ENCODE data around the gene LETM1.

DNA sequence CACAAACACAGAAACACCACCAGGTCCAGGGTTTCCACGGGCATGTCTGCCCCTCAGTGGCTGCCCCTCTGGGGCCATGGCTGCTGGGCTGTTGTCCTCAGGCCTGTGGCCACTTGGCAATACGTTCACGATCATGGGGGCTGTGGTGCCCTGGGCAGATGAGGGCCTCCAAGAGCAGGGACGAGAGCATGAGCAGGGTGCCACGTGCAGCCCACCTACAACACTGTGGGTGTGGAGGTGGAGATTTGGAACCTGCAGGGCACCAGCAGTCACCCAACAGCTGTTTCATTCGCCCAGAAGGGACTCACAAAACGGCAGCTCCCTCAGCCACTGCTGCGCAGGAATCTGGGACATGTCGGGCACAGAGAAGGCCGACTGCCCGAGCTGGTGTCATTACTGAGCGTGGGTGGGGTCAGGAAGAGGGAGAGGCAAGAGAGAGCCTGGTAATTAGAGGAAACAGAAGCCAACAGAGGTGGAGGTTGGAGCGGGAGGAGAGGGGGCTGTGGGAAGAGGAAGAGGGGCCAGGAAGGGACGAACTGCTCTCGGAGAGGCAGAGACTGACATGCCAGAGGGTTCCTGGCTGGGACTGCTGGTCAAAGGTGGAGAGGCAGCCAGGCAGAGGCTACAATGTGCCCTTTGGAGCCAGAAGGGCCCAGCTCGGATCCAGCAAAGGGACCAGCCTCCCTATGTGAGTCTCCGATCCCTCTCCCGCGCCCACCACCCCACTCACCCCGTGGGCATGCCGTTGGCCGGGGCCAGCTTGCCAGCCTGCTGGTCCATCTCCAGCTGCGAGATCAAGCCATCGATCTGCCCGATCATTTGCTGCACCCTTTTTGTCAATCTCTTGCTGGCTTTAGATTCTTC is 39.7 kb downstream of the LETM1 start:
- TF ChIP-seq, protein P1, sequence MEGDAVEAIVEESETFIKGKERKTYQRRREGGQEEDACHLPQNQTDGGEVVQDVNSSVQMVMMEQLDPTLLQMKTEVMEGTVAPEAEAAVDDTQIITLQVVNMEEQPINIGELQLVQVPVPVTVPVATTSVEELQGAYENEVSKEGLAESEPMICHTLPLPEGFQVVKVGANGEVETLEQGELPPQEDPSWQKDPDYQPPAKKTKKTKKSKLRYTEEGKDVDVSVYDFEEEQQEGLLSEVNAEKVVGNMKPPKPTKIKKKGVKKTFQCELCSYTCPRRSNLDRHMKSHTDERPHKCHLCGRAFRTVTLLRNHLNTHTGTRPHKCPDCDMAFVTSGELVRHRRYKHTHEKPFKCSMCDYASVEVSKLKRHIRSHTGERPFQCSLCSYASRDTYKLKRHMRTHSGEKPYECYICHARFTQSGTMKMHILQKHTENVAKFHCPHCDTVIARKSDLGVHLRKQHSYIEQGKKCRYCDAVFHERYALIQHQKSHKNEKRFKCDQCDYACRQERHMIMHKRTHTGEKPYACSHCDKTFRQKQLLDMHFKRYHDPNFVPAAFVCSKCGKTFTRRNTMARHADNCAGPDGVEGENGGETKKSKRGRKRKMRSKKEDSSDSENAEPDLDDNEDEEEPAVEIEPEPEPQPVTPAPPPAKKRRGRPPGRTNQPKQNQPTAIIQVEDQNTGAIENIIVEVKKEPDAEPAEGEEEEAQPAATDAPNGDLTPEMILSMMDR (conservative IDR thresholded peaks at IDR 0.05; ENCODE audit: low read depth, low read length), result no peak
- TF ChIP-seq EZH2 (IDR thresholded peaks at IDR 0.05; ENCODE audit: borderline replicate concordance, low read depth, low read length, poor library complexity, severe bottlenecking), result no peak

Data from A673 (cell line).